Sigmoid colon (tissue), 4 donors: Measurements from ENCODE around the gene NADSYN1.

ENCODE experiments used
- EP300 ChIP-seq, 4 donors: sonication (generic); formaldehyde crosslinking; IDR thresholded peaks; one replicate each; pipeline ENCODE4 v1.6.1; 2017; ENCODE audit warnings: antibody characterized with exemption in 4 of 4
- POLR2A ChIP-seq, 2 donors: fragments of 450-650 bp; IDR thresholded peaks; one replicate each; pipeline ENCODE4 v1.6.1; 2016; ENCODE audit warnings: antibody characterized with exemption in 2 of 2, mild to moderate bottlenecking in 2 of 2, moderate library complexity in 2 of 2
- POLR2AphosphoS5 ChIP-seq, 4 donors: sonication (generic); formaldehyde crosslinking; IDR thresholded peaks; one replicate each; pipeline ENCODE4 v1.6.1; 2017; ENCODE audit warnings: antibody characterized with exemption in 4 of 4
- TF ChIP-seq, protein P1 (sequence below), 4 experiments: fragments of 450-650 bp in 3 of 4; fragments of 200-600 bp in 1 of 4; IDR thresholded peaks; one replicate each; pipeline ENCODE4 v1.5.1; 2016 to 2019; ENCODE audit warnings: antibody characterized with exemption in 4 of 4, mild to moderate bottlenecking in 3 of 4, moderate library complexity in 2 of 4

DNA sequence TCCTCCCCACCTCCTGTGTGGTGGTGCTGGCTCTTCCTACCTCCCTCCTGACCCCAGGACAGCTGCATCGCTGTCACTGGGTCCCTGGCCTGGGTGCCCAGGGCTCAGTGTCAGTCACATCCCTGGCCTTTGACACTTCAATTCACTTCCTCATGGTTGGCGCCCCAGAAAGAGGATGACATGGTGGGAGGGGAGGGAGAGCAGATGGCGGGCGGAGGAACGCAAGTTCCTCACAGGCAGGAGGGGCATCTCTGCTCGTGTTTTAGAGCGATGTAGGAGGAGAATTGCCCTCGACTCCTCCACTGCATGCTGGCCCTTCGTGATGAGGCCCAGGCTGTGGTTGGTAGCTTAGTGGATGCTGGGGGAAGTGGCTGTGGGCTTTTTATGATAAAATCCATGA, 38.9 kb downstream of the NADSYN1 start:
- no peak for TF ChIP-seq EP300 (IDR thresholded peaks at IDR 0.05)
- TF ChIP-seq, protein P1, sequence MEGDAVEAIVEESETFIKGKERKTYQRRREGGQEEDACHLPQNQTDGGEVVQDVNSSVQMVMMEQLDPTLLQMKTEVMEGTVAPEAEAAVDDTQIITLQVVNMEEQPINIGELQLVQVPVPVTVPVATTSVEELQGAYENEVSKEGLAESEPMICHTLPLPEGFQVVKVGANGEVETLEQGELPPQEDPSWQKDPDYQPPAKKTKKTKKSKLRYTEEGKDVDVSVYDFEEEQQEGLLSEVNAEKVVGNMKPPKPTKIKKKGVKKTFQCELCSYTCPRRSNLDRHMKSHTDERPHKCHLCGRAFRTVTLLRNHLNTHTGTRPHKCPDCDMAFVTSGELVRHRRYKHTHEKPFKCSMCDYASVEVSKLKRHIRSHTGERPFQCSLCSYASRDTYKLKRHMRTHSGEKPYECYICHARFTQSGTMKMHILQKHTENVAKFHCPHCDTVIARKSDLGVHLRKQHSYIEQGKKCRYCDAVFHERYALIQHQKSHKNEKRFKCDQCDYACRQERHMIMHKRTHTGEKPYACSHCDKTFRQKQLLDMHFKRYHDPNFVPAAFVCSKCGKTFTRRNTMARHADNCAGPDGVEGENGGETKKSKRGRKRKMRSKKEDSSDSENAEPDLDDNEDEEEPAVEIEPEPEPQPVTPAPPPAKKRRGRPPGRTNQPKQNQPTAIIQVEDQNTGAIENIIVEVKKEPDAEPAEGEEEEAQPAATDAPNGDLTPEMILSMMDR (IDR thresholded peaks at IDR 0.05), result no peak
- no peak for TF ChIP-seq POLR2A (IDR thresholded peaks at IDR 0.05)
- TF ChIP-seq POLR2AphosphoS5 (IDR thresholded peaks at IDR 0.05), result no peak
